ENCODE measurements around the gene NR5A2.

DNA sequence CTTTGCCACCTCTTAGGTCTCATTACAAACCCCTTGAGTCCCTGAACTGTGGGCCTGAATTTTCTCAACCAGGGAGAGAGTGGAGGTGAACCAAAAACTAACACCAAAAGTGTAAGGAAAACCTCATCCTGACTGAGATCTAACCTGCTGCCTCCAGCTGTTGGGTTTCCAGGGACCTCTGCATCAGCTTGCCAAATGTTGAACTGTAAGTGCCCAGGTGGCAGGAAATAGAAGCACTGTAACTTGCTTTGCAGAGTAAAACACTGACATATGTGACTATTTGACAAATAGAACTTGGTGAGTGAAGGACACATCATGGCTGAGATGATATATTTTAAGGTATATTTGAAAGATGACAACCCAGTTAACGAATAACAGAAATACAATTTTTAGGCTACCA, 48.4 kb upstream of the NR5A2 start:
- TF ChIP-seq YY1 (IDR thresholded peaks at IDR 0.05; ENCODE audit: insufficient read depth, insufficient read length) (no peak), ZNF274 (IDR thresholded peaks at IDR 0.05; ENCODE audit: low read depth, low read length) (no peak), SUZ12 (IDR thresholded peaks at IDR 0.05; ENCODE audit: extremely low read depth, insufficient read depth, insufficient read length) (no peak)
